NCI-H526 (cell line): Measurements from ENCODE around the gene ZNF592.

Source experiments
- DNase-seq, 2 experiments: peaks; one replicate each; lab custom pipeline; 2025; lab: John Stamatoyannopoulos, UW

ZNF592 gene

GRCh38 chr15:84781495-84781894, 33.1 kb downstream of the ZNF592 start:
- DNase-seq, result no peak

GRCh38 chr15:84782346-84782745, 34.0 kb downstream of the ZNF592 start:
- no peak for DNase-seq

- no peak for DNase-seq
Observed at GRCh38 chr15:84783493-84784251, 35.3 kb downstream of the ZNF592 start.

GRCh38 chr15:84784262-84784661, 35.9 kb downstream of the ZNF592 start:
- DNase-seq, result no peak

- no peak for DNase-seq
Observed at GRCh38 chr15:84785053-84785452, 36.7 kb downstream of the ZNF592 start.

- no peak for DNase-seq
Observed at GRCh38 chr15:84788500-84788899, 40.1 kb downstream of the ZNF592 start.

GRCh38 chr15:84789762-84790161, 41.4 kb downstream of the ZNF592 start:
- peak in 1 of 2 experiments; percentile 21 for DNase-seq

GRCh38 chr15:84790676-84791075, 42.3 kb downstream of the ZNF592 start:
- DNase-seq, result no peak

GRCh38 chr15:84791763-84792162, 43.4 kb downstream of the ZNF592 start:
- no peak for DNase-seq

GRCh38 chr15:84793431-84794161, 45.2 kb downstream of the ZNF592 start:
- no peak for DNase-seq

GRCh38 chr15:84794162-84794547, 45.8 kb downstream of the ZNF592 start:
- DNase-seq, result no peak

GRCh38 chr15:84795186-84795585, 46.8 kb downstream of the ZNF592 start:
- no peak for DNase-seq

- no peak for DNase-seq
Observed at GRCh38 chr15:84797212-84797611, 48.8 kb downstream of the ZNF592 start.

GRCh38 chr15:84797801-84798200, 49.4 kb downstream of the ZNF592 start:
- DNase-seq, result no peak

GRCh38 chr15:84798436-84798946, 50.1 kb downstream of the ZNF592 start:
- DNase-seq, result no peak

- DNase-seq, result no peak
Observed at GRCh38 chr15:84799511-84800187, 51.3 kb downstream of the ZNF592 start.

- no peak for DNase-seq
Observed at GRCh38 chr15:84800365-84800806, 52.0 kb downstream of the ZNF592 start.

GRCh38 chr15:84804005-84804900, 55.9 kb downstream of the ZNF592 start:
- DNase-seq, result no peak

- no peak for DNase-seq
Observed at GRCh38 chr15:84805221-84805620, 56.8 kb downstream of the ZNF592 start.

GRCh38 chr15:84807228-84807627, 58.8 kb downstream of the ZNF592 start:
- peak; percentile 18 to 41 for DNase-seq

- DNase-seq, result no peak
Observed at GRCh38 chr15:84810073-84810840, 61.9 kb downstream of the ZNF592 start.
